IMR-90 (cell line): Measurements from ENCODE around the gene TRPM1. TPM values are rescaled to one million over a fixed set of nuclear protein-coding genes. Genes with fewer than 3 reads are reported as not detected.

Source experiments
- ATAC-seq: fragments of 200-7000 bp; cut with Tn5 transposase; 2 replicates; pipeline ENCODE4 v1.9.1; 2020; ENCODE audit warnings: low read depth, mild to moderate bottlenecking, moderate library complexity
- BruUV-seq: library from RNA; stranded (reverse); fragments of 400-500 nt; replicated peaks from 2 replicates; lab custom pipeline; 2021; lab: Mats Ljungman, UMichigan
- CTCF ChIA-PET: fragments of 300-600 bp; formaldehyde crosslinking; extraction: SDS; loops from one replicate; lab custom pipeline; 2021; ENCODE audit warnings: antibody characterized with exemption; lab: Yijun Ruan, JAX
- POLR2A ChIA-PET: fragments of 300-600 bp; sonication (Branson Sonifier 250); formaldehyde crosslinking; loops from one replicate; lab custom pipeline; 2022; ENCODE audit warnings: antibody characterized with exemption; ENCODE audit not compliant: unreplicated experiment; lab: Charles Lee
- DNase-seq: peaks from one replicate; pipeline ENCODE4 v3.0.0; 2013
- H2AFZ ChIP-seq: replicated peaks from 2 replicates; pipeline ENCODE3; 2013; ENCODE audit warnings: low read length, mild to moderate bottlenecking; ENCODE audit not compliant: poor library complexity
- H2AK5ac ChIP-seq: 2 replicates; pipeline ENCODE4 v1.6.1; 2013; ENCODE audit warnings: low read depth, low read length, inconsistent platforms
- H2AK9ac ChIP-seq: replicated peaks from 2 replicates; pipeline ENCODE3; 2013; ENCODE audit warnings: mild to moderate bottlenecking, low read depth, low read length, moderate library complexity; ENCODE audit not compliant: poor library complexity
- H2BK120ac ChIP-seq: 2 replicates; pipeline ENCODE4 v1.6.1; 2013; ENCODE audit warnings: low read depth, low read length, inconsistent platforms
- H2BK15ac ChIP-seq: 3 replicates; pipeline ENCODE4 v1.6.1; 2013; ENCODE audit warnings: low read depth, low read length, inconsistent platforms
- H2BK20ac ChIP-seq: 2 replicates; pipeline ENCODE4 v1.6.1; 2013; ENCODE audit warnings: low read depth, mild to moderate bottlenecking, inconsistent platforms, low read length, moderate library complexity
- H2BK5ac ChIP-seq: 2 replicates; pipeline ENCODE4 v1.6.1; 2013; ENCODE audit warnings: mild to moderate bottlenecking, low read depth, low read length, inconsistent platforms; ENCODE audit not compliant: poor library complexity, severe bottlenecking
- H3K14ac ChIP-seq: replicated peaks from 2 replicates; pipeline ENCODE4 v1.6.1; 2013; ENCODE audit warnings: low read depth, low read length, inconsistent platforms
- H3K18ac ChIP-seq: 2 replicates; pipeline ENCODE4 v1.6.1; 2013; ENCODE audit warnings: low read depth, low read length, control low read depth
- H3K23ac ChIP-seq: 2 replicates; pipeline ENCODE4 v1.6.1; 2013; ENCODE audit warnings: low read depth, low read length, inconsistent platforms
- H3K27ac ChIP-seq: 2 replicates; pipeline ENCODE4 v1.5.1; 2013; ENCODE audit warnings: mild to moderate bottlenecking, control low read depth, low read length; ENCODE audit not compliant: insufficient read depth
- H3K27me3 ChIP-seq: 2 replicates; pipeline ENCODE4 v1.6.1; 2013; ENCODE audit warnings: low read length; ENCODE audit not compliant: control insufficient read depth, insufficient read depth
- H3K36me3 ChIP-seq: 2 replicates; pipeline ENCODE4 v1.6.1; 2013; ENCODE audit warnings: low read length, mixed read lengths; ENCODE audit not compliant: control insufficient read depth, insufficient read depth
- H3K4ac ChIP-seq: 2 replicates; pipeline ENCODE4 v1.6.1; 2013; ENCODE audit warnings: low read depth, low read length, inconsistent platforms
- H3K4me1 ChIP-seq: 2 replicates; pipeline ENCODE4 v1.6.1; 2013; ENCODE audit warnings: low read length, mixed read lengths; ENCODE audit not compliant: control insufficient read depth, insufficient read depth
- H3K4me2 ChIP-seq: 2 replicates; pipeline ENCODE4 v1.6.1; 2013; ENCODE audit warnings: low read depth, mild to moderate bottlenecking, control low read depth, low read length, moderate library complexity
- H3K4me3 ChIP-seq: 2 replicates; pipeline ENCODE4 v1.5.1; 2013; ENCODE audit warnings: low read depth, mild to moderate bottlenecking, control low read depth, low read length, moderate library complexity; ENCODE audit not compliant: insufficient read depth
- H3K56ac ChIP-seq: 2 replicates; pipeline ENCODE4 v1.6.1; 2013; ENCODE audit warnings: low read length, inconsistent platforms; ENCODE audit not compliant: insufficient read depth; ENCODE audit errors: extremely low read depth
- H3K79me1 ChIP-seq, 2 experiments: 2 replicates each; pipeline ENCODE4 v1.6.1; 2013; ENCODE audit warnings: low read length in 2 of 2, inconsistent platforms in 1 of 2, low read depth in 1 of 2
- H3K9ac ChIP-seq: 2 replicates; pipeline ENCODE4 v1.6.1; 2013; ENCODE audit warnings: low read depth, low read length, control low read depth
- H3K9me1 ChIP-seq: 2 replicates; pipeline ENCODE4 v1.6.1; 2013; ENCODE audit warnings: low read length, inconsistent platforms; ENCODE audit not compliant: insufficient read depth
- H3K9me3 ChIP-seq: 2 replicates; pipeline ENCODE4 v1.6.1; 2013; ENCODE audit warnings: low read length; ENCODE audit not compliant: control insufficient read depth, insufficient read depth
- H4K20me1 ChIP-seq: 2 replicates; pipeline ENCODE4 v1.6.1; 2013; ENCODE audit warnings: low read length, inconsistent platforms; ENCODE audit not compliant: insufficient read depth
- H4K5ac ChIP-seq: 2 replicates; pipeline ENCODE4 v1.6.1; 2013; ENCODE audit warnings: mild to moderate bottlenecking, low read depth, low read length, control low read depth
- H4K8ac ChIP-seq, 2 experiments: 2 replicates each; pipeline ENCODE4 v1.6.1; 2013; ENCODE audit warnings: low read depth in 2 of 2, low read length in 2 of 2, control low read depth in 1 of 2, inconsistent platforms in 1 of 2
- H4K91ac ChIP-seq: 2 replicates; pipeline ENCODE4 v1.6.1; 2013; ENCODE audit warnings: low read depth, low read length, inconsistent platforms; ENCODE audit not compliant: insufficient read depth
- BHLHE40 ChIP-seq: fragments of 150-350 bp; IDR thresholded peaks from 2 replicates; pipeline ENCODE4 v1.6.1; 2016; ENCODE audit warnings: mild to moderate bottlenecking, low read depth, low read length
- CEBPB ChIP-seq: IDR thresholded peaks from 2 replicates; pipeline ENCODE4 v1.6.1; 2012; ENCODE audit warnings: low read depth, low read length, improper control_type of control experiment
- CHD1 ChIP-seq: IDR thresholded peaks from 2 replicates; pipeline ENCODE4 v1.6.1; 2012; ENCODE audit warnings: low read depth, low read length, improper control_type of control experiment
- FOS ChIP-seq: fragments of 150-350 bp; IDR thresholded peaks from 2 replicates; pipeline ENCODE4 v1.6.1; 2016; ENCODE audit warnings: low read depth, low read length
- MAFK ChIP-seq: IDR thresholded peaks from 2 replicates; pipeline ENCODE4 v1.6.1; 2012; ENCODE audit warnings: low read depth, low read length, improper control_type of control experiment
- MAZ ChIP-seq: IDR thresholded peaks from 2 replicates; pipeline ENCODE4 v1.6.1; 2012; ENCODE audit warnings: low read depth, mild to moderate bottlenecking, low read length, improper control_type of control experiment, moderate library complexity, borderline replicate concordance
- MXI1 ChIP-seq: IDR thresholded peaks from 2 replicates; pipeline ENCODE4 v1.6.1; 2012; ENCODE audit warnings: low read depth, mild to moderate bottlenecking, low read length, moderate library complexity, borderline replicate concordance
- NFE2L2 ChIP-seq: fragments of 150-350 bp; IDR thresholded peaks from 2 replicates; pipeline ENCODE4 v1.6.1; 2016; ENCODE audit warnings: low read depth, mild to moderate bottlenecking, low read length
- RAD21 ChIP-seq: IDR thresholded peaks from 2 replicates; pipeline ENCODE4 v1.6.1; 2012; ENCODE audit warnings: low read length, improper control_type of control experiment
- RCOR1 ChIP-seq: IDR thresholded peaks from 2 replicates; pipeline ENCODE4 v1.6.1; 2012; ENCODE audit warnings: mild to moderate bottlenecking, low read length, improper control_type of control experiment; ENCODE audit not compliant: insufficient replicate concordance
- SMC3 ChIP-seq: fragments of 150-350 bp; IDR thresholded peaks from 2 replicates; pipeline ENCODE4 v1.6.1; 2016; ENCODE audit warnings: low read depth, mild to moderate bottlenecking, antibody characterized with exemption, low read length, moderate library complexity
- WGBS, 2 experiments: methylation state at CpG; one replicate each; pipeline versions ENCODE4 v1.1.5 to v1.1.7; 2013; ENCODE audit warnings: missing lambda C conversion rate in 2 of 2; ENCODE audit not compliant: insufficient read length in 1 of 2; ENCODE audit errors: extremely low coverage in 2 of 2; 5-methylcytosine and 5-hydroxymethylcytosine counted together
- dilution Hi-C: fragments of 300-500 bp; cut with HindIII; formaldehyde crosslinking; loops from one replicate; pipeline ENCODE4 v1.14.3; 2018; ENCODE audit warnings: low sequenced_read_pairs; ENCODE audit not compliant: unreplicated experiment
- in situ Hi-C: fragments of 300-500 bp; cut with MboI; formaldehyde crosslinking; loops from 3 replicates; pipeline ENCODE4 v1.14.3; 2019; ENCODE audit warnings: low sequenced_read_pairs, inconsistent platforms, mixed read lengths
- intact Hi-C: fragments of 100-400 bp; cut with micrococcal nuclease; formaldehyde crosslinking; loops from 2 replicates; pipeline ENCODE4 v1.10.0; 2022
- polyA plus RNA-seq, 3 experiments: library from polyadenylated mRNA; depleted of rRNA; stranded (reverse); fragments of >200 nt; gene quantifications; 2 replicates each; pipeline ENCODE4 v1.2.3, GENCODE V29; 2012; ENCODE audit warnings: low replicate concordance in 1 of 3
- total RNA-seq: library from RNA; depleted of rRNA; stranded (reverse); fragments of >200 nt; gene quantifications from 2 replicates; pipeline ENCODE4 v1.2.3, GENCODE V29; 2012
- TF ChIP-seq, protein P1 (sequence below): fragments of 150-350 bp; IDR thresholded peaks from 2 replicates; pipeline ENCODE4 v1.6.1; 2016; ENCODE audit warnings: low read depth, mild to moderate bottlenecking, low read length, moderate library complexity, borderline replicate concordance
- TF ChIP-seq, protein P2 (sequence below): fragments of 150-350 bp; IDR thresholded peaks from 2 replicates; pipeline ENCODE4 v1.6.1; 2017; ENCODE audit warnings: mild to moderate bottlenecking, antibody characterized with exemption, low read length, low read depth

TRPM1 gene
- total and polyA plus RNA-seq, 2 of the 4 experiments (the other 2 are of a cell fraction): not detected

DNA sequence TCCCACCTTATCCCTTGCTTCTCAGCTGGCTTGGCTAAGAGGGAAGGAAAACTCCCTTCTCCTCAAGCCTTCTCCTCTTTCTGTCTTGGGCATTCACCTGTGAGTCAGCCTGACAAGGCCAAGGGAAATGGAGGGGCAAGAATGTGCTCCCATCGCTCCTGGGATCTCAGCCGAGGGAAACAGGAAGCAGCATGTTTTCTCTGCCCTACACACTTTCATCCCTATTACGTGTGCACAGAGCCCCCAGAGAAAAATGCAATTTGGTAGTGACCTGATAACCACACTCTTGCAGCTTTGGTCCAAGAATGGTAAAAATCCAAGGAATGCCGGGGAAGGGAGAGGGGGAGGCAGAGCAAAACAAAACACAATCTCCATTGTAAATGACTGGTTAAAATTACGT is 77.2 kb downstream of the TRPM1 start:
- no peaks in the 10 kb centered on the region for H3K36me3 ChIP-seq
- H3K23ac ChIP-seq: peak overlapping the region; percentile 76; the same call in 1 of the 2 replicates
- no TSS peak for BruUV-seq
- H2AFZ ChIP-seq: peak overlapping the region; percentile 73
- H4K5ac ChIP-seq: no peak overlapping the region
- H3K4me1 ChIP-seq: peaks cover 16% of the 10 kb centered on the region
- no CpG with 5 or more reads among the region's 5 CpGs for WGBS, 2 experiments
- no peak overlapping the region for H3K4me3 ChIP-seq
- H3K9me3 ChIP-seq: no peaks in the 10 kb centered on the region
- peak overlapping the region; percentile 95; the same call in 1 of the 2 replicates for H3K4ac ChIP-seq
- H3K18ac ChIP-seq: peak overlapping the region; percentile 90; the same call in 1 of the 2 replicates
- in situ Hi-C loops (no loop called here), dilution Hi-C loops (no loop called here), intact Hi-C loops (loop anchor here (1.0 kb wide), 1 partner anchor 9 kb away; no protein-coding TSS in a partner anchor)
- H3K27me3 ChIP-seq: no peaks in the 10 kb centered on the region
- peak overlapping the region; percentile 54 to 91; a peak in 2 of 4 replicates for H4K8ac ChIP-seq
- H3K79me1 ChIP-seq: peaks cover 0 to 8% of the 10 kb centered on the region in 2 experiments; a peak in 1 of 4 replicates
- 0 out of 2 replicates have a peak overlapping the region, but pooled peaks have one; percentile 28 for H3K56ac ChIP-seq
- H2BK20ac ChIP-seq: 0 out of 2 replicates have a peak overlapping the region, but pooled peaks have one; percentile 96
- TF ChIP-seq, protein P1, sequence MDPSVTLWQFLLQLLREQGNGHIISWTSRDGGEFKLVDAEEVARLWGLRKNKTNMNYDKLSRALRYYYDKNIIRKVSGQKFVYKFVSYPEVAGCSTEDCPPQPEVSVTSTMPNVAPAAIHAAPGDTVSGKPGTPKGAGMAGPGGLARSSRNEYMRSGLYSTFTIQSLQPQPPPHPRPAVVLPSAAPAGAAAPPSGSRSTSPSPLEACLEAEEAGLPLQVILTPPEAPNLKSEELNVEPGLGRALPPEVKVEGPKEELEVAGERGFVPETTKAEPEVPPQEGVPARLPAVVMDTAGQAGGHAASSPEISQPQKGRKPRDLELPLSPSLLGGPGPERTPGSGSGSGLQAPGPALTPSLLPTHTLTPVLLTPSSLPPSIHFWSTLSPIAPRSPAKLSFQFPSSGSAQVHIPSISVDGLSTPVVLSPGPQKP: no peak
- TF ChIP-seq, protein P2, sequence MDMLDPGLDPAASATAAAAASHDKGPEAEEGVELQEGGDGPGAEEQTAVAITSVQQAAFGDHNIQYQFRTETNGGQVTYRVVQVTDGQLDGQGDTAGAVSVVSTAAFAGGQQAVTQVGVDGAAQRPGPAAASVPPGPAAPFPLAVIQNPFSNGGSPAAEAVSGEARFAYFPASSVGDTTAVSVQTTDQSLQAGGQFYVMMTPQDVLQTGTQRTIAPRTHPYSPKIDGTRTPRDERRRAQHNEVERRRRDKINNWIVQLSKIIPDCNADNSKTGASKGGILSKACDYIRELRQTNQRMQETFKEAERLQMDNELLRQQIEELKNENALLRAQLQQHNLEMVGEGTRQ: no peak
- TF ChIP-seq CHD1 (no peak), RCOR1 (peak; percentile 51), SMC3 (0 out of 2 replicates have a peak, but pooled peaks have one; percentile 3), CEBPB (peak; percentile 57), MAFK (peak; percentile 37; the same call in 1 of the 2 replicates), MXI1 (peak; percentile 13; the same call in 1 of the 2 replicates), RAD21 (no peak), MAZ (peak; percentile 81; the same call in 1 of the 2 replicates), BHLHE40 (peak; percentile 66; the same call in 1 of the 2 replicates), NFE2L2 (peak; percentile 1; the same call in 1 of the 2 replicates), FOS (peak; percentile 27; the same call in 1 of the 2 replicates)
- H2BK120ac ChIP-seq: peak overlapping the region; percentile 99
- ChIA-PET CTCF (interaction anchor here (0.8 to 2.0 kb wide), 2 partner anchors 10 to 105 kb away, joined by 5 read pairs; no protein-coding TSS in a partner anchor), POLR2A (interaction anchor here (1.5 kb wide), 1 partner anchor 32 kb away, joined by 4 read pairs; the partner anchor contains the start of gene MTMR10)
- peak overlapping the region; percentile 93; the same call in 1 of the 3 replicates for H2BK15ac ChIP-seq
- peak overlapping the region; percentile 26; the same call in 1 of the 2 replicates for H4K91ac ChIP-seq
- no peak overlapping the region for H2AK9ac ChIP-seq
- H3K9ac ChIP-seq: no peak overlapping the region
- peak overlapping the region; percentile 95 for H2BK5ac ChIP-seq
- no peak overlapping the region for H2AK5ac ChIP-seq
- peak overlapping the region; percentile 91 for H3K14ac ChIP-seq
- peak overlapping the region; percentile 65 for H3K4me2 ChIP-seq
- DNase-seq: peak; percentile 99
- peak; percentile 93 for ATAC-seq
- H4K20me1 ChIP-seq: no peaks in the 10 kb centered on the region
- no peak overlapping the region; the same call in 1 of the 2 replicates for H3K27ac ChIP-seq
- H3K9me1 ChIP-seq: peaks cover 20% of the 10 kb centered on the region
